K562 (cell line): ENCODE results near the gene ANK3. TPM values are rescaled to one million over a fixed set of nuclear protein-coding genes. Genes with fewer than 3 reads are reported as not detected.

ENCODE experiments used
- CLOCK ChIP-seq: fragments of 250-450 bp; sonication (Bioruptor Pico); IDR thresholded peaks from 2 replicates; pipeline ENCODE4 v1.4.0; 2020; ENCODE audit warnings: mild to moderate bottlenecking, moderate library complexity, borderline replicate concordance
- ESRRB ChIP-seq: fragments of 250-450 bp; sonication (Bioruptor Pico); IDR thresholded peaks from 2 replicates; pipeline ENCODE4 v1.5.0; 2020; ENCODE audit warnings: mild to moderate bottlenecking, moderate library complexity, borderline replicate concordance
- LARP7 ChIP-seq: fragments of 450-650 bp; IDR thresholded peaks from 2 replicates; pipeline ENCODE4 v1.6.1; 2016
- MAZ ChIP-seq, 2 experiments: fragments of 450-650 bp in 1 of 2; sonication (generic) in 1 of 2; formaldehyde crosslinking; IDR thresholded peaks in 1 of 2; conservative IDR thresholded peaks in 1 of 2; 2 replicates each; pipeline versions ENCODE4 v1.4.0 to v1.5.0; 2020; ENCODE audit warnings: mild to moderate bottlenecking in 1 of 2, missing genetic modification reagents in 1 of 2
- MYBL2 ChIP-seq, 2 experiments: fragments of 450-650 bp in 1 of 2; sonication (generic) in 1 of 2; formaldehyde crosslinking in 1 of 2; IDR thresholded peaks; 2 replicates each; pipeline versions ENCODE4 v1.6.1 to v1.8.1; 2017 to 2022; ENCODE audit warnings: borderline replicate concordance in 1 of 2, inconsistent platforms in 1 of 2, low read depth in 1 of 2, mild to moderate bottlenecking in 1 of 2, missing genetic modification reagents in 1 of 2, moderate library complexity in 1 of 2
- RBM17 ChIP-seq: fragments of 200-400 bp; formaldehyde crosslinking; IDR thresholded peaks from 2 replicates; pipeline ENCODE4 v1.6.1; 2017; ENCODE audit warnings: low read depth, mild to moderate bottlenecking, low read length, borderline replicate concordance
- SMARCE1 ChIP-seq: fragments of 450-650 bp; IDR thresholded peaks from 2 replicates; pipeline ENCODE4 v1.7.1; 2016; ENCODE audit warnings: mild to moderate bottlenecking
- SPI1 ChIP-seq: IDR thresholded peaks from 2 replicates; pipeline ENCODE4 v1.6.1; 2011; ENCODE audit warnings: low read depth, low read length, control low read depth, borderline replicate concordance
- ZKSCAN8 ChIP-seq: fragments of 200-800 bp; sonication (Bioruptor generic); IDR thresholded peaks from 2 replicates; pipeline ENCODE4 v1.6.1; 2016; ENCODE audit warnings: missing genetic modification characterization, missing compliant biosample characterization
- ZNF165 ChIP-seq: fragments of 250-450 bp; sonication (Bioruptor Pico); IDR thresholded peaks from 2 replicates; pipeline ENCODE4 v1.4.0; 2020; ENCODE audit warnings: borderline replicate concordance
- polyA plus RNA-seq, 8 experiments: library from polyadenylated mRNA; depleted of rRNA in 4 of 8; stranded (reverse) in 5 of 8; unstranded in 3 of 8; fragments of >200 nt; fragmentation: Nextera tagmentation in 2 of 8; fragmentation: Illumina TruSeq in 1 of 8; extraction: Ambion mirVana in 2 of 8; extraction: Trizol in 1 of 8; gene quantifications; 2 replicates each; pipeline versions ENCODE4 v1.2.1 to v1.2.3, GENCODE V29; 2011 to 2014; ENCODE audit warnings: inconsistent platforms in 1 of 8, missing spikeins in 1 of 8
- total RNA-seq, 7 experiments: library from RNA; depleted of rRNA in 6 of 7; stranded (reverse); fragments of >200 nt in 6 of 7; fragmentation: Illumina TruSeq in 2 of 7; extraction: Trizol in 2 of 7; gene quantifications; 2 replicates each; pipeline versions ENCODE4 v1.2.1 to v1.2.3, GENCODE V29; 2011 to 2021; ENCODE audit warnings: low replicate concordance in 1 of 7
- TF ChIP-seq, protein P1 (sequence below): sonication (generic); formaldehyde crosslinking; IDR thresholded peaks from 2 replicates; pipeline ENCODE4 v1.8.0; 2023; ENCODE audit warnings: mild to moderate bottlenecking, missing genetic modification reagents
- TF ChIP-seq, protein P2 (sequence below): fragments of 200-800 bp; sonication (Bioruptor generic); IDR thresholded peaks from 2 replicates; pipeline ENCODE4 v1.6.1; 2017; ENCODE audit warnings: missing genetic modification characterization, missing compliant biosample characterization
- TF ChIP-seq, protein P3 (sequence below): fragments of 450-650 bp; IDR thresholded peaks from 2 replicates; pipeline ENCODE4 v1.6.1; 2016

The ANK3 gene
- total and polyA plus RNA-seq, 9 of the 15 experiments (the other 6 are each of a cell fraction or from before 2014, with no cell fraction given): 10.0 to 32.3 (median 17.9) TPM

- no peak for TF ChIP-seq SPI1
- TF ChIP-seq, protein P1, sequence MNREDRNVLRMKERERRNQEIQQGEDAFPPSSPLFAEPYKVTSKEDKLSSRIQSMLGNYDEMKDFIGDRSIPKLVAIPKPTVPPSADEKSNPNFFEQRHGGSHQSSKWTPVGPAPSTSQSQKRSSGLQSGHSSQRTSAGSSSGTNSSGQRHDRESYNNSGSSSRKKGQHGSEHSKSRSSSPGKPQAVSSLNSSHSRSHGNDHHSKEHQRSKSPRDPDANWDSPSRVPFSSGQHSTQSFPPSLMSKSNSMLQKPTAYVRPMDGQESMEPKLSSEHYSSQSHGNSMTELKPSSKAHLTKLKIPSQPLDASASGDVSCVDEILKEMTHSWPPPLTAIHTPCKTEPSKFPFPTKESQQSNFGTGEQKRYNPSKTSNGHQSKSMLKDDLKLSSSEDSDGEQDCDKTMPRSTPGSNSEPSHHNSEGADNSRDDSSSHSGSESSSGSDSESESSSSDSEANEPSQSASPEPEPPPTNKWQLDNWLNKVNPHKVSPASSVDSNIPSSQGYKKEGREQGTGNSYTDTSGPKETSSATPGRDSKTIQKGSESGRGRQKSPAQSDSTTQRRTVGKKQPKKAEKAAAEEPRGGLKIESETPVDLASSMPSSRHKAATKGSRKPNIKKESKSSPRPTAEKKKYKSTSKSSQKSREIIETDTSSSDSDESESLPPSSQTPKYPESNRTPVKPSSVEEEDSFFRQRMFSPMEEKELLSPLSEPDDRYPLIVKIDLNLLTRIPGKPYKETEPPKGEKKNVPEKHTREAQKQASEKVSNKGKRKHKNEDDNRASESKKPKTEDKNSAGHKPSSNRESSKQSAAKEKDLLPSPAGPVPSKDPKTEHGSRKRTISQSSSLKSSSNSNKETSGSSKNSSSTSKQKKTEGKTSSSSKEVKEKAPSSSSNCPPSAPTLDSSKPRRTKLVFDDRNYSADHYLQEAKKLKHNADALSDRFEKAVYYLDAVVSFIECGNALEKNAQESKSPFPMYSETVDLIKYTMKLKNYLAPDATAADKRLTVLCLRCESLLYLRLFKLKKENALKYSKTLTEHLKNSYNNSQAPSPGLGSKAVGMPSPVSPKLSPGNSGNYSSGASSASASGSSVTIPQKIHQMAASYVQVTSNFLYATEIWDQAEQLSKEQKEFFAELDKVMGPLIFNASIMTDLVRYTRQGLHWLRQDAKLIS (CRISPR knock-in tag): no peak
- peak; percentile 82 for TF ChIP-seq SMARCE1
- TF ChIP-seq, protein P2, sequence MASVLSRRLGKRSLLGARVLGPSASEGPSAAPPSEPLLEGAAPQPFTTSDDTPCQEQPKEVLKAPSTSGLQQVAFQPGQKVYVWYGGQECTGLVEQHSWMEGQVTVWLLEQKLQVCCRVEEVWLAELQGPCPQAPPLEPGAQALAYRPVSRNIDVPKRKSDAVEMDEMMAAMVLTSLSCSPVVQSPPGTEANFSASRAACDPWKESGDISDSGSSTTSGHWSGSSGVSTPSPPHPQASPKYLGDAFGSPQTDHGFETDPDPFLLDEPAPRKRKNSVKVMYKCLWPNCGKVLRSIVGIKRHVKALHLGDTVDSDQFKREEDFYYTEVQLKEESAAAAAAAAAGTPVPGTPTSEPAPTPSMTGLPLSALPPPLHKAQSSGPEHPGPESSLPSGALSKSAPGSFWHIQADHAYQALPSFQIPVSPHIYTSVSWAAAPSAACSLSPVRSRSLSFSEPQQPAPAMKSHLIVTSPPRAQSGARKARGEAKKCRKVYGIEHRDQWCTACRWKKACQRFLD: no peak
- no peak for TF ChIP-seq ZKSCAN8 (CRISPR knock-in tag)
- no peak for TF ChIP-seq CLOCK (CRISPR knock-in tag)
- TF ChIP-seq MAZ (CRISPR knock-in tag; conservative IDR thresholded peaks at IDR 0.05 in 1 of 2, IDR thresholded peaks at IDR 0.05 in 1 of 2): 0 out of 4 replicates have a peak, but pooled peaks of 1 of the 2 experiments have one; percentile 17
- TF ChIP-seq ESRRB (CRISPR knock-in tag): no peak
- TF ChIP-seq ZNF165: no peak
- TF ChIP-seq, protein P3, sequence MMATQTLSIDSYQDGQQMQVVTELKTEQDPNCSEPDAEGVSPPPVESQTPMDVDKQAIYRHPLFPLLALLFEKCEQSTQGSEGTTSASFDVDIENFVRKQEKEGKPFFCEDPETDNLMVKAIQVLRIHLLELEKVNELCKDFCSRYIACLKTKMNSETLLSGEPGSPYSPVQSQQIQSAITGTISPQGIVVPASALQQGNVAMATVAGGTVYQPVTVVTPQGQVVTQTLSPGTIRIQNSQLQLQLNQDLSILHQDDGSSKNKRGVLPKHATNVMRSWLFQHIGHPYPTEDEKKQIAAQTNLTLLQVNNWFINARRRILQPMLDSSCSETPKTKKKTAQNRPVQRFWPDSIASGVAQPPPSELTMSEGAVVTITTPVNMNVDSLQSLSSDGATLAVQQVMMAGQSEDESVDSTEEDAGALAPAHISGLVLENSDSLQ: peak; percentile 74; the same call in 1 of the 2 replicates
- no peak for TF ChIP-seq LARP7
- TF ChIP-seq RBM17: no peak
- peak; percentile 75 for TF ChIP-seq MYBL2 (IDR thresholded peaks at IDR 0.05; ENCODE audit: low read depth)
- TF ChIP-seq MYBL2 (CRISPR knock-in tag; IDR thresholded peaks at IDR 0.05; ENCODE audit: borderline replicate concordance): no peak
These were observed 84.2 kb downstream of the ANK3 start (continued) for GRCh38 chr10:60305380-60305892.
